B cell (primary cell): ENCODE measurements around the gene NAV2.

ENCODE experiments used
- CTCF ChIP-seq: fragments of 200-600 bp; IDR thresholded peaks from one replicate; pipeline ENCODE4 v1.8.0; 2022; ENCODE audit warnings: antibody characterized with exemption, mild to moderate bottlenecking
- EZH2 ChIP-seq: IDR thresholded peaks from 2 replicates; pipeline ENCODE4 v1.6.1; 2012; ENCODE audit warnings: borderline replicate concordance, low read depth, mild to moderate bottlenecking, moderate library complexity, low read length; ENCODE audit not compliant: insufficient read depth, poor library complexity, severe bottlenecking

GRCh38 chr11:19892387-19892786, 179.8 kb downstream of the NAV2 start:
- TF ChIP-seq CTCF = no peak
- no peak for TF ChIP-seq EZH2
